Measurements from ENCODE around the gene VPS13A. TPM values are rescaled to one million over a fixed set of nuclear protein-coding genes. Genes with fewer than 3 reads are reported as not detected.

VPS13A gene
- total RNA-seq, 4 donors from 2014 or later = 30.1 to 125 (median 46.2) TPM

- Histone ChIP-seq H3K4me3 (no peak overlapping the region), H3K27ac (no peak overlapping the region), H3K9me3 (no peaks in the 10 kb centered on the region), H3K27me3 (no peaks in the 10 kb centered on the region), H3K36me3 (peaks cover 24% of the 10 kb centered on the region), H3K4me1 (no peaks in the 10 kb centered on the region)
- DNase-seq (ENCODE audit: low spot score in 2 of 2) = no peak
- 85% methylated on average over 3 of the region's 3 CpGs for WGBS
- TF ChIP-seq POLR2A (IDR thresholded peaks at IDR 0.05) (no peak), POLR2AphosphoS5 (IDR thresholded peaks at IDR 0.05) (no peak), CTCF (IDR thresholded peaks at IDR 0.05) (no peak), EP300 (IDR thresholded peaks at IDR 0.05) (no peak)
These were observed 100.4 kb downstream of the VPS13A start for GRCh38 chr9:77277719-77278118.

- Histone ChIP-seq H3K27me3 (no peaks in the 10 kb centered on the region), H3K36me3 (peaks cover 23% of the 10 kb centered on the region), H3K9me3 (peaks cover 5% of the 10 kb centered on the region), H3K4me3 (no peak overlapping the region), H3K4me1 (no peaks in the 10 kb centered on the region), H3K27ac (no peak overlapping the region)
- WGBS = 92% methylated on average over 2 of the region's 2 CpGs
- TF ChIP-seq EP300 (IDR thresholded peaks at IDR 0.05) (no peak), POLR2A (IDR thresholded peaks at IDR 0.05) (no peak), CTCF (IDR thresholded peaks at IDR 0.05) (no peak), POLR2AphosphoS5 (IDR thresholded peaks at IDR 0.05) (no peak)
- no peak for DNase-seq (ENCODE audit: low spot score in 2 of 2)
These were observed 106.7 kb downstream of the VPS13A start for GRCh38 chr9:77283991-77284390.

GRCh38 chr9:77284616-77285015 is 107.3 kb downstream of the VPS13A start:
- Histone ChIP-seq H3K27ac (no peak overlapping the region), H3K9me3 (peaks cover 5% of the 10 kb centered on the region), H3K4me3 (no peak overlapping the region), H3K27me3 (no peaks in the 10 kb centered on the region), H3K36me3 (peaks cover 20% of the 10 kb centered on the region), H3K4me1 (no peaks in the 10 kb centered on the region)
- DNase-seq (ENCODE audit: low spot score in 2 of 2) = no peak
- no peak for TF ChIP-seq CTCF (IDR thresholded peaks at IDR 0.05)
- TF ChIP-seq EP300 (IDR thresholded peaks at IDR 0.05) = no peak
- TF ChIP-seq POLR2A (IDR thresholded peaks at IDR 0.05) = no peak
- no peak for TF ChIP-seq POLR2AphosphoS5 (IDR thresholded peaks at IDR 0.05)
- 95% methylated on average over 7 of the region's 7 CpGs for WGBS

- H3K27me3 ChIP-seq = no peaks in the 10 kb centered on the region
- no peak for DNase-seq (ENCODE audit: low spot score in 2 of 2)
- H3K4me3 ChIP-seq = no peak overlapping the region
- TF ChIP-seq EP300 (IDR thresholded peaks at IDR 0.05) = no peak
- TF ChIP-seq CTCF (IDR thresholded peaks at IDR 0.05) = no peak
- H3K4me1 ChIP-seq = no peaks in the 10 kb centered on the region
- peaks cover 5% of the 10 kb centered on the region for H3K9me3 ChIP-seq
- H3K27ac ChIP-seq = no peak overlapping the region
- peaks cover 14% of the 10 kb centered on the region for H3K36me3 ChIP-seq
These were observed 113.0 kb downstream of the VPS13A start for GRCh38 chr9:77290373-77290772.

GRCh38 chr9:77291714-77292113 is 114.4 kb downstream of the VPS13A start:
- 48% methylated on average over 1 of the region's 1 CpG for WGBS
- no peak overlapping the region for H3K4me3 ChIP-seq
- no peak for DNase-seq (ENCODE audit: low spot score in 2 of 2)
- H3K36me3 ChIP-seq = peaks cover 14% of the 10 kb centered on the region
- no peak for TF ChIP-seq CTCF (IDR thresholded peaks at IDR 0.05)
- peaks cover 5% of the 10 kb centered on the region for H3K9me3 ChIP-seq
- no peaks in the 10 kb centered on the region for H3K4me1 ChIP-seq
- no peak overlapping the region for H3K27ac ChIP-seq
- H3K27me3 ChIP-seq = no peaks in the 10 kb centered on the region
